Stimulated activated CD8-positive, alpha-beta memory T cell treated with anti-CD3 and anti-CD28 coated beads, Interleukin-4, amount 100 ng/mL, for 4 hours (primary cell): ENCODE measurements around the gene ASPG.

Experiments used
- DNase-seq, 2 donors: peaks; one replicate each; pipeline ENCODE4 v3.0.0-alpha.2; 2020; ENCODE audit warnings: low read depth in 2 of 2, low spot score in 1 of 2

The ASPG gene

DNA sequence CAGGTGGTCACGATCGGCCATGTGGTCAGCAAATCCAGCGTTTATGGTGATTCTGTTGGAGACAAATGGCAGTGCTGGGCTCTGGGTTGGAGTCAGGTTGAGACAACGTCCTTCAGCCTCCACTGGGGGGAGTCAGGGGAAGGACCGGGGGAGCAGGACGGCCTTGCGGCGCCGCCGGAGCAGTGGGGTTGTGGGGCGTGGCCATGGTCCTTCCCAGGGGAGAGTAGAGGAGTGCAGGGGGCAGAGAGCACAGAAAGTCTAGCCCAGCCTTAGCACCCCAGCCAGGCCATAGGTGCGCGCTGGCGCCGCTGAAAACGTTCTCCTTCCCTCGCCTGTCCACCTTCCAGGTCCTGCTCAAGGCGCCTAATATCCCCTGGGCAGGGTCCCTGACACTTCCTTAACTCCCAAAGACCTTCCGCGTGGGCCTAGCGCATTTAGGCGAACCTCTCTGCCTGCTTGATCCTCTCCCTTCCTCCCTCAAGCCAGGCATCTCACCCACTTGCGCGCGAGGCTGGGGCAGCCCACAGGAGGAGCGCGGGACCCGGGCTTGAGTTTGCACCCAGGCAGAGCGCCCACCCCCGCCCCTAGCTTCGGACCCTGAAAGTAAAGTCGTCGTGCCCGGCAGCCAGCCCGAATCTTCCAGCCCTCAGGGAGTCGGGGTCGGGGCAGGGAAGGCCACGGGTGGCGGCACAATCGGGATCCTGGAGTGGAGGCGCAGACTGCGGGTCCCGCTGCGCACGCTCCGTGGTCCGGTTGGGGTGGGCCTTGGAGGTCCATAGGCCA is 49.8 kb downstream of the ASPG start:
- no peak for DNase-seq

DNA sequence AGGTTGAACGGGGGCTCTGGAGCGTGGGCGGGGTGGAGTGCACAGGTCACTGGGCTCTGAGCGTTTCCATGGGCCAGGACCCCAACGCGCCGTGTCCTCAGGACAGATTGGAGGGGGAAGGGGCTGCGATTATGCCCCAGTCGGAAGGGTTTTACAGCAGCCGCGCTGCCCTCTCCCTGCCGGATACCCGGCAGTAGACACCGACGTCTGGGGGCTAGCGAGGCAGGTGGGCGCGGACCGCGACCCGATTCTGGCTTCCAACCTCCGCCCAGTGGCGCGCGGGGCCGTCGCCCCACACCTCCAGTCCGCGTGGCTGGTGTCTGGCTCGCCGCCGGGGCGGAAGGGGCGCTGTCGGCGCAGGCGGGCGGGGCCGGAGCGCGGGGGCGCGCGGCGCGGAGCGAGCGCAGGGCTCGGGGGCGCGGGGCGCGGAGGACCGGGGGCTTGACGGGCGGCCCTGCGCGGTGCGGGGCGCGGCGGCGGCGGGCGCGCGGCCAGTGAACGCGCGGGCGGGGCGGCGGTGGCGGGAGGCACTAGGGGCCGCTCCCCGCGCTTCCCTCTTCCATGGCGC is 50.5 kb downstream of the ASPG start:
- no peak for DNase-seq

DNA sequence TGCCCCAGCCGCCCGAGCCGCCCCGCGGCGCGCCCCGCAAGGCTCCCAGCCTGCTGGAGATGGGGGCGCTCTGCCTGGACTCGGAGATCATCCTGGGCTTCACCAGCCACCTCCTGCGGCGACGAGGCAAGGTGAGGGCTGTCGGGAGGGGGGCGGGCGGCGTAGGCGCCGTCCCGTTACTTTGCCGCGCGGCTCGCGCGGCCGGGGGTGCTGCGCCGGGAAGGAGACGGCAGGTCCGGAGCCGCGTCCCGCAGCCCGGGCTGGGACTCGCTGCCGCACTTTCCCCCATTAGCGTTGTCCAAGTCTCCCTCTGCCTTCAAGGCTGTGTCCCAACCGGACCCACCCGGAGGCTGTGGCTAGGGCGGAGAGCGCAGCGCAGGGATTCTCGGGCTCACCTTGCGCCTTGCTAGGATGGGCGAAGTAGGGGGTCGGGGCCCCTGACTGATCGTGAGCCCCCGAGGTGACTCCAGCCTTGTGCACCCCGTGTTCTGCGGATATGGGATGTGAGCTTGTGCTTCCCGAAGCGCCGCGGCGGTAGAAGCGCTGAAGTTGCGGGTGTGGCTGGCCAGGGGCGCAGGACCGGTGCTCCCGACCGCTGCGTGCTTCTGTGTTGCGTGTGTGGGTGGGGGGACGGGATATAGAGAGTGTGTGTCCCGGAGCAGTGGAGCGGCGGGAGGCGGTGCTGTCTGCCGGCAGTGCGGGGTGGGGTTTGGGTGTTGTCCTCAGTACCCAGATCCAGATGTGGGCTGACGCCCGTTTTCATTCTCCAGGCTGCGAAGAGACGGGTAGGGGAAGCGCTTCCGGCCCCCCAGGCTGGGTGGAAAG is 51.2 kb downstream of the ASPG start:
- DNase-seq: no peak

GRCh38 chr14:104137297-104138097 is 52.0 kb downstream of the ASPG start:
- peak; percentile 13 to 16 for DNase-seq

DNA sequence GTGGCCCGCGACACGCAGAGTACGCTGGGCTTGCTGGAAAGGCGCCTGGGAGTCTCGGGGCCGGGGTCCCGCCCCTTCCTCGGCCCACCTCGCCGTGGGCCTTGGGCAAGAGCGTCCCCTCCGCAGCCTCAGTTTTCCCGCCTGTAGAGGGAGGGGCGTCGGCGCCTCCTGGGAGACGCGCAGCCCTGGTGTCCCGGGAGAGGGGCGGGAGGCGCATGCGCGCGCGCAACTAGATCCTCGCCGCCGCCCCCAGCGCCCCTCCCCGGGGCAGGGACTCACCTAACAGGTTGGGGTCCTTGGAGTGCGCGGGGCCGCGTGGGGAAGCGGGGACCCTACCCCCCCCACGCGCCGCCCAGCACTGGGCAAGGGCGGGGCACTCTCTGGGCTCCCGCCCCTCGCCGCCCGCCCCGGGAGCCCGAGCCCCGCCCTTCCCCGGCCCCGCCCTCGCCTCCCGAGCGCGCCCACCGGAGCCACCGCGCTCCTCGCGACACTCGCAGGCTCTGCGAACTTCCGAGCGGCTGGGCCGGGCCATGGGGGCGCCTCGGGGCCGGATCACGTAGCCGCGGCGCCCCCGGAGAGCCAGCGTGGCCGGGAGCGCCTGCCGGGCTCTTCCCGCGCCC is 52.7 kb downstream of the ASPG start, which contains the start of gene KIF26A:
TSS of gene KIF26A (plus strand) at position 490 of the 620 bp plus-strand sequence. CDS start 136 bp downstream, outside the sequence.
- no peak for DNase-seq

- no peak for DNase-seq
Measured at GRCh38 chr14:104138718-104139459, 53.4 kb downstream of the ASPG start.

DNA sequence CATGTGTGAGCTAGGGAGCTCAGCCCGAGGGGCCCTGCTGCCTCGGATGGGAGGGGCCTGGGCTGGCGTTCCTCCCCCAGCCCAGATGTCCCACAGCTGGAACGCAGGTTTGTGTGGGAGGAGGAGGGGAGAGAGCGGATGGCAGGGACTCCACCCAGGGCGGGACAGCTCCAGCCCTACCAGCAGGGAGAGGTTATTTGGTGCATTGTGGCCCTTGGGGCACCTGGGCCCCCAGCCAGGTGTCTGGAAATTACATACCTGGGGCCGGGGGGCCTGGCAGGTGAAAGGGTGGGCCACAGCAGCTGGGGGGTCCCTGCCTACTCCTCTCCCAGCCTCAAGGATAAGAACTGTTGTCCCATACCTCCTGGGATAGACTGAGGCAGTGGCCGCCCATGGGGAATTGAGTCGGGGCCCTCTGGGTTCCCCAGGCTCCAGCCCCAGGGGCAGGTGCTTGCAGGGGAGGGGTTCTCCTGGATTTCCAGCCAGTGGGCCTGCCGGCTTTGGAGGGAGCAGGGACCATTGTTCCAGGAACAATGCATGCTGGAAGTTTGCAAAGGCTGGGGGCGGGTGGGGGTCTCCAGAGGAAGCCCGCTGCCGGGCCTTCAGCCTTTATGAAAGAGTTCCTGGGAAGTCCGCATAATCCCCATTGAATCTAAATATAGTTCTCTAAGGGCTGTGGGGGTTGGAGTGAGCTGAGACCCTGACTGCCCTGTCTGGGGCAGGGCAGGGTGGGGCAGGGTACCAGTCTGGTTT is 54.1 kb downstream of the ASPG start:
- no peak for DNase-seq

- no peak for DNase-seq
Measured at GRCh38 chr14:104140213-104140462, 54.6 kb downstream of the ASPG start.

DNA sequence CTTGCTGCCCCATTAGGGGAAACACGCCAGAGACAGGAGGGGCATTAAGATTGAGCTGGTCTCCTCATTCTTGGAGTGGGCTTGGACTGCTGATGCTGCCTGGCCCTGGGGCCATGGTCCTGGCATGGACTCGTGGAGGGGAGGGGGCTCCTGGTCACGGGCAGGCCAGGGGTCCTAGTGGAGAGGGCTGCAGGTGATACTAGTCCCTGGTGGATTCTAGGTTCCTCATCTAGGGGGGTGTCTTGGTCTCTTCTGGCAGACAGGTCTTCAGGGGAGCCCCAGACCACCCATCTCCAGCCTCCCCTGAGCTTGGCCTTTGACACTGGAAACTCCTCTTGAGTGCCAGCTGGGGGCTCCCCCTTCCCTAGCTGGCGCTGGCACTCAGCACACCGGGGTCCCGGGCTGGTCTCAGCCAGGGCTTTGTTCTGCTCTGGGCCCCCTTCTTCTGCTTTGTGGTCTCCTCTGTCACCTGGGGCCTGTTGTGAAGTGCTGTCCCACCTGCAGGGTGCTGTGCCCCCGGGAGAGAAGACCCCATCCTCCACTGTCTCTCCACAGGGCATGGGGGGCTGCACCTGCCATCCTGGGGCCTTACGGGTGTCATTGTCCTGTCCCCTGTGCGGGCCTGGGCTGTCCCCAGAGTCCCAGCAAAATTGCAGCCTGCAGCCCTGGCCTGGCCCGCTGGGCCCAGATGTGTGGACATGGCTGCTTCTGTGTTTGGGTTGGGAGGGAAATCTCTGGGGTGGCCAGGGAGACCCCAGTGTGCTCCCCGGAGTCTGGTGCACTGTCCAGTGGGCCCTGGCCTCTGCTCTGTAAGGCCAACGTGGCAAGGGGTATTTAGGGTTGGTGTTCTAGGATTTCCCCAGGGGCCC is 55.2 kb downstream of the ASPG start:
- DNase-seq: no peak

- DNase-seq: no peak
Measured at GRCh38 chr14:104141621-104142091, 56.2 kb downstream of the ASPG start.

DNA sequence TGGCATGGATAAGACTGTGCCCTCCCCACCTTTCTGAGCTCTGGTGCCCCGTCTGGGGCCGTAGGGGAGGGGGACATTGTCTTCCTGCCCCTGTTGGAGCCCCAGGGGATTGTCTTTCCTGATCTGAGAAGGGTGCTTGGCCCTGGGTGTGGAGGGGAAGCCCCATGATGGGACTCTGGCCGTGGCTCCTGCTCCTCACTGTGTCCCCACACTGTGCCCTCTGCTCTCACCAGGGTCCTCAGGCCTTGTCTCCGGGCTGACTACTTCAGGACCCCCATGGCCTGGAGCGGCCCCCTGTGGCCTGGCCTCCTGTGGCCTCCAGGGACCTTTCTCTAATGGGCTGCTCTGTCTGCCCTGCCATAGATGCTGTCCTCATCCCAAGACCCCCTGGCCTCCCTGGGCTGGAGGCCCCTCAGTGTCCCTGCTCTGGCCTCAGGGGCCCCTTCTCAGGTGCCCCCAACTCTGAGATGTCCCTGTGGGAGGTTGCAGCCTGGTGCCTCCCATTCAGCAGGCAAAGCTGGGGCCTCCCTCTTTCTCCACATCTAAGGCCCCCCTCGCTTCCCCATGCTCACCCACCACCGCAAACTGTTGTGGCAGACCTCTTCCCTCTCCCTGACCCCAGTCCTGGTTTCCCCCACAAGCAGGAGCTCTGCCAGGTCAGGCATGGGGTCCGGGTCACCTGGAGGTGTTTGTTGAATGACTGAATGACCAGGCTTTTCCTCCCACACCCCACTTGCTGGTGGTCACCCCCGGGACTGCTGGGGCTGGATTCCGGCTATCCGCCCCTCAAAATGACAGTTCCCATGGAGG is 56.8 kb downstream of the ASPG start:
- no peak for DNase-seq

- DNase-seq: no peak
Measured at GRCh38 chr14:104142946-104143470, 57.5 kb downstream of the ASPG start.

DNA sequence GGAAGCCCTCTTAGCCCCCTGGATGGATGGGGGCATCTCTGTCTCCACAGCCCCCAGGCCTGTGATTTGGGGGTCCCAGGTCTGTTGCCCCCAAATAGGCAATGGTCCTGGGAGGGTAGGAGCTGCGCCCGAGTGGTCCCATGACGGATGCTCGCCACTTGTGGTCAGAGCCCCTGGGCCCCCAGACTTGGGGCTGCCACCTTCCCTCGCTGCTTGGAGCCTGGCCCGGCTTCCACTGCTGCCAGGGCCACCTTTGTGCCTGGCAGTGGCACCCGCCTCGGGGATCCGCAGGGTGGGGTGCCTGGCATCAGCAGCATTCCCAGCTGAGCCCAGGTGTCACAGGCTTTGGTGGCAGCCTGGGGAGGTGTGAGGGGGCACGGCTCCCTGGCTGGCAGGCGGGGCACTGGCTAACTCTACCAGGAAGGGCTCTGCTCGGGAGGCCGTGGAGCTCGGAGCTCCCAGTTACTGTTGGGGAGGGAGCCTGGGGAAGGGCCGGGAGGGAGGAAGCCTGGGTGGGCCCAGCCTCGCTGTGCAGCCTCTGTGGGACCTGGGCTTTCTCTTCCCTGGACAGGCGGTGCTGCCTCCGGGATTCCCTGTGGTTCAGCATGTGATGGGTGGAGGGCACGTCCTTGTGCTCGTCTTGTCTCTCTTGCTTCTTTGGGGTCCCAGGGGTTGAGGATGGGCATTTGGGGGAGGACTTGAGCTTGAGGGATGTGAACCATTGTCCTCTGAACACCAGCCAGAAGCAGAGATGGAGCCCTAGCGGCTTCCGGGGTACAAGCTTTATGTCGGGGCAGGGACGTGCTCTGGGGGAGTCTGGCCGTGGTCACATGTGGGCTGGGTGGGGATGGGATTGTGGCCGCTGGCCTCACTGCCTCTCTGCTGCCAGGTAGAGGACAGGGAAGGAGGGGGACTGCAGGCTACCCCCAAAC is 58.3 kb downstream of the ASPG start:
- DNase-seq: no peak

GRCh38 chr14:104144453-104144790 is 58.9 kb downstream of the ASPG start:
- DNase-seq: no peak

DNA sequence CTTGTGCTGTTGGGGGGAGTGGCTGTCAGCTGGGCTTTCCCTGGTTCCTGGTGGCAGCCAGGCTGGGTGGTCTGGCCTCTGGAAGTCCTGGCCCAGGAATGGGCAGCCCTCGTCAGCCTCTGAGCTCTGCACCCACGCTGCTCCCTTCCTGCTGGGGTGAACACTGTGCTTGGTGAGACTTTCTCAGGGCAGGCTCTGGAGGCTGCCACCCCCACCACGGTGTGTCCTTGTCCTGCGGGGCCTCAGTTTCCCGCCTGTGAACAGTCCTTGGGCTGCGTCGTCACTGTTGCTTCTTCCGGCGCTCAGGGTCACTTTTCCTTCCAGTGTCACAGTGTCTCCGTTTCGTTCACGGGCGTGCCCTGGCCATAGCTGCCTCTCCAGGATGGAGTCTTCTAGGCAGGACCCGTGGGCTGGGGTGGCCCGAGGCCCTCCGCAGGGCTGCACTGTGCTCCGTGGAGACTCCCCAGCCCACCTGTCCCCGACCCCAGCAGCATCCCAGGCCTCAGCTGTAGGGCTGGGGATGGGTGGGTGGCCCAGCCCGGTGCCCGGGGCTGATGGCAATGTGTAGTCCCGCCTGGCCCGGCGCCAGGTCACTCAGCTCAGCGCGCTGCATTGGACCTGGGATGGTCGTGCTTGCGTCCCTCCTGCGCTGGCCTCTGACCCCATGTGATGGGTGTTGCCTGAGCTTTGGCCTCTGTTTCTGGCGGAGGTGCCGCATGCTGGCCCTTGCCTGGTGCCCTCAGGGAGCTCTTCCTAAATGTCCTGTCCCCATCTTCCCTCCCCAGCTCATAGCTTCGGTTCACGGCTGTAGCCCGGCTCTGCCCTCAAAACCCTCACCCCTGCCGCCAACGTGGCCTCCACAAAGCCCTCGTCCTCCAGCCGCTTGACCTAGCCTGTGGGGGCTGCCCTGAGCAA is 59.7 kb downstream of the ASPG start:
- no peak for DNase-seq
